ENCODE data around the gene RGS17. TPM values are rescaled to one million over a fixed set of nuclear protein-coding genes. Genes with fewer than 3 reads are reported as not detected.

RGS17 gene
- under 1 TPM; 0.06 to 0.83 (median 0.34) TPM for total RNA-seq

GRCh38 chr6:153131037-153131981 lies at the start of gene RGS17:
Gene RGS17 (minus strand): TSS chr6:153131282. CDS start chr6:153044018, 87,264 bp downstream.
- H3K4me3 ChIP-seq: peak within 1 kb of the TSS; percentile 67 to 74 (median 70)
- no peak for DNase-seq (ENCODE audit: extremely low spot score)
- peak within 1 kb of the TSS; percentile 66 to 74 (median 69) for H3K27ac ChIP-seq (replicated peaks in 1 of 4)
- WGBS: 9% methylated on average over 24 of the region's 89 CpGs
- intact Hi-C loops (cut with DNase I): no loop called here
- no peaks in the 10 kb centered on the region for H3K36me3 ChIP-seq
- peaks cover 0 to 38% (median 12%) of the 10 kb centered on the region in 4 donors for H3K27me3 ChIP-seq
- no peaks in the 10 kb centered on the region for H3K9me3 ChIP-seq
- peaks cover 17 to 25% (median 22%) of the 10 kb centered on the region in 4 donors for H3K4me1 ChIP-seq
- TF ChIP-seq CTCF (IDR thresholded peaks at IDR 0.05) (no peak), EP300 (IDR thresholded peaks at IDR 0.05) (no peak), POLR2AphosphoS5 (IDR thresholded peaks at IDR 0.05) (no peak), POLR2A (IDR thresholded peaks at IDR 0.05; ENCODE audit: low read depth) (no peak)

- TF ChIP-seq CTCF (IDR thresholded peaks at IDR 0.05) (no peak), POLR2AphosphoS5 (IDR thresholded peaks at IDR 0.05) (no peak), POLR2A (IDR thresholded peaks at IDR 0.05; ENCODE audit: low read depth) (no peak)
- no peak for DNase-seq (ENCODE audit: extremely low spot score)
- H3K9me3 ChIP-seq: no peaks in the 10 kb centered on the region
- no peaks in the 10 kb centered on the region for H3K36me3 ChIP-seq
- H3K4me1 ChIP-seq: no peaks in the 10 kb centered on the region
- H3K27me3 ChIP-seq: no peaks in the 10 kb centered on the region
- H3K4me3 ChIP-seq: no peak overlapping the region
- H3K27ac ChIP-seq (replicated peaks in 1 of 4): no peak overlapping the region
- intact Hi-C loops (cut with DNase I): no loop called here
Observed at GRCh38 chr6:153172815-153173214, 41.7 kb upstream of the RGS17 start.

- WGBS: 83% methylated on average over 3 of the region's 3 CpGs
- intact Hi-C loops (cut with DNase I): no loop called here
Observed at GRCh38 chr6:153170511-153170910, 39.4 kb upstream of the RGS17 start.

GRCh38 chr6:153167907-153168306 lies 36.8 kb upstream of the RGS17 start:
- H3K27ac ChIP-seq (replicated peaks in 1 of 4): no peak overlapping the region
- H3K9me3 ChIP-seq: no peaks in the 10 kb centered on the region
- intact Hi-C loops (cut with DNase I): no loop called here
- DNase-seq (ENCODE audit: extremely low spot score): no peak
- no peak for TF ChIP-seq POLR2A (IDR thresholded peaks at IDR 0.05; ENCODE audit: low read depth)
- no peak for TF ChIP-seq CTCF (IDR thresholded peaks at IDR 0.05)
- no peak for TF ChIP-seq EP300 (IDR thresholded peaks at IDR 0.05)
- no peak for TF ChIP-seq POLR2AphosphoS5 (IDR thresholded peaks at IDR 0.05)
- 39% methylated on average over 1 of the region's 1 CpG for WGBS
- no peaks in the 10 kb centered on the region for H3K36me3 ChIP-seq
- no peaks in the 10 kb centered on the region for H3K27me3 ChIP-seq
- no peaks in the 10 kb centered on the region for H3K4me1 ChIP-seq
- no peak overlapping the region for H3K4me3 ChIP-seq

More at GRCh38 chr6:153170511-153170910, 39.4 kb upstream of the RGS17 start:
- H3K36me3 ChIP-seq: no peaks in the 10 kb centered on the region
- H3K4me3 ChIP-seq: no peak overlapping the region
- H3K27ac ChIP-seq (replicated peaks in 1 of 4): no peak overlapping the region
- no peaks in the 10 kb centered on the region for H3K4me1 ChIP-seq
- no peaks in the 10 kb centered on the region for H3K9me3 ChIP-seq
- TF ChIP-seq POLR2AphosphoS5 (IDR thresholded peaks at IDR 0.05) (no peak), POLR2A (IDR thresholded peaks at IDR 0.05; ENCODE audit: low read depth) (no peak), EP300 (IDR thresholded peaks at IDR 0.05) (no peak), CTCF (IDR thresholded peaks at IDR 0.05) (no peak)
- H3K27me3 ChIP-seq: no peaks in the 10 kb centered on the region
- no peak for DNase-seq (ENCODE audit: extremely low spot score)

Data from esophagus muscularis mucosa (tissue), 4 donors.